Panc1 (cell line): ENCODE results near the gene ZKSCAN5. TPM values are rescaled to one million over a fixed set of nuclear protein-coding genes. Genes with fewer than 3 reads are reported as not detected.

ENCODE experiments used
- ATAC-seq: fragments of 200-7000 bp; cut with Tn5 transposase; 2 replicates; pipeline ENCODE4 v1.9.1; 2020; ENCODE audit warnings: mild to moderate bottlenecking, moderate library complexity
- BruUV-seq: library from RNA; stranded (reverse); fragments of 400-500 nt; replicated peaks from 2 replicates; lab custom pipeline; 2021; lab: Mats Ljungman, UMichigan
- CTCF ChIA-PET: fragments of 300-600 bp; sonication (Branson Sonifier 250); formaldehyde crosslinking; loops from one replicate; lab custom pipeline; 2022; ENCODE audit warnings: antibody characterized with exemption; lab: Charles Lee
- POLR2A ChIA-PET: fragments of 300-600 bp; sonication (Branson Sonifier 250); formaldehyde crosslinking; loops from one replicate; lab custom pipeline; 2022; ENCODE audit warnings: antibody characterized with exemption; lab: Charles Lee
- DNase-seq: peaks from one replicate; pipeline ENCODE4 v3.0.0-alpha.2; 2010; ENCODE audit warnings: low read depth, low spot score
- H3K27ac ChIP-seq: 2 replicates; pipeline ENCODE4 v1.5.1; 2011; ENCODE audit warnings: mild to moderate bottlenecking, low read length, inconsistent platforms
- H3K27me3 ChIP-seq: fragments of 200-500 bp; sonication (Bioruptor generic); 2 replicates; pipeline ENCODE4 v1.6.0; 2014; ENCODE audit warnings: low read length, inconsistent platforms; ENCODE audit not compliant: control insufficient read depth, insufficient read depth
- H3K36me3 ChIP-seq: fragments of 200-500 bp; sonication (Bioruptor generic); 2 replicates; pipeline ENCODE4 v1.5.1; 2014; ENCODE audit warnings: inconsistent platforms, mild to moderate bottlenecking, low read length, moderate library complexity; ENCODE audit not compliant: control insufficient read depth, insufficient read depth
- H3K4me1 ChIP-seq: 2 replicates; pipeline ENCODE4 v1.5.1; 2011; ENCODE audit warnings: inconsistent platforms, mild to moderate bottlenecking, low read length, moderate library complexity; ENCODE audit not compliant: control insufficient read depth, insufficient read depth
- H3K4me3 ChIP-seq, 2 experiments: 2 replicates each; pipeline ENCODE4 v1.5.1; 2011 to 2012; ENCODE audit warnings: low read depth in 2 of 2, low read length in 2 of 2, mild to moderate bottlenecking in 2 of 2, inconsistent platforms in 1 of 2, moderate library complexity in 1 of 2
- H3K9me3 ChIP-seq: fragments of 200-500 bp; sonication (Bioruptor generic); 2 replicates; pipeline ENCODE4 v1.5.1; 2014; ENCODE audit warnings: low read depth, mild to moderate bottlenecking, inconsistent platforms, low read length, moderate library complexity; ENCODE audit not compliant: control insufficient read depth, insufficient read depth
- POLR2AphosphoS5 ChIP-seq: IDR thresholded peaks from 2 replicates; pipeline ENCODE4 v1.6.1; 2012; ENCODE audit warnings: mild to moderate bottlenecking, low read depth, low read length, moderate library complexity
- SIN3A ChIP-seq: IDR thresholded peaks from 2 replicates; pipeline ENCODE4 v1.6.1; 2012; ENCODE audit warnings: low read depth, mild to moderate bottlenecking, low read length, moderate library complexity, borderline replicate concordance; ENCODE audit not compliant: insufficient read depth
- TCF7L2 ChIP-seq: IDR thresholded peaks from 2 replicates; pipeline ENCODE4 v1.6.1; 2011; ENCODE audit warnings: mild to moderate bottlenecking, low read depth, low read length, inconsistent platforms
- in situ Hi-C: cut with HindIII; loops from 2 replicates; pipeline ENCODE4 v1.10.0; 2016; ENCODE audit warnings: low sequenced_read_pairs, low pct_unique_long_range_greater_than_20kb
- intact Hi-C: fragments of 100-400 bp; cut with micrococcal nuclease; formaldehyde crosslinking; loops from one replicate; pipeline ENCODE4 v1.10.0; 2022; ENCODE audit not compliant: unreplicated experiment
- total RNA-seq: library from RNA; stranded (reverse); gene quantifications from one replicate; pipeline ENCODE4 v1.2.1, GENCODE V29; 2021; ENCODE audit not compliant: unreplicated experiment
- TF ChIP-seq, protein P1 (sequence below): fragments of 450-650 bp; IDR thresholded peaks from 2 replicates; pipeline ENCODE4 v1.5.1; 2017; ENCODE audit warnings: mild to moderate bottlenecking
- TF ChIP-seq, protein P2 (sequence below), 2 experiments: IDR thresholded peaks; 2 replicates each; pipeline ENCODE4 v1.6.1; 2011 to 2012; ENCODE audit warnings: low read depth in 2 of 2, control low read depth in 1 of 2, low read length in 1 of 2, mild to moderate bottlenecking in 1 of 2, moderate library complexity in 1 of 2; ENCODE audit not compliant: insufficient read depth in 1 of 2

ZKSCAN5 gene
- total RNA-seq, 1 experiment from 2014 or later: 17.5 TPM

DNA sequence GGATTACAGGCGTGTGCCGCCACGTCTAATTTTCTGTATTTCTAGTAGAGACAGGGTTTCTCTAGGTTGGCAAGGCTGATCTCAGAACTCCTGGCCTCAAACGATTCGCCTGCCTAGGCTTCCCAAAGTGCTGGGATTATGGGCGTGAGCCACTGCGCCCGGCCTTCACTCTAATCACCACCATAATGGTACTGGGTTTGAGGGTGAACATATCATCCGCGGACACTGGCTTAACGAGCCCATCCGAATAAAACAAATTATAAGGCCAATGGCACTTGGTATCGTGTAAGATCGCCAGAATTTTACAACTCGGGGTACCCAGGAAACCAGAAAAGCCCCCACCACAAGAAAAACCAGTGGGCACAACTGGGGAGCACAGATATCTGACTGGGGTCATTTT, 46.9 kb downstream of the ZKSCAN5 start:
- TF ChIP-seq, protein P1, sequence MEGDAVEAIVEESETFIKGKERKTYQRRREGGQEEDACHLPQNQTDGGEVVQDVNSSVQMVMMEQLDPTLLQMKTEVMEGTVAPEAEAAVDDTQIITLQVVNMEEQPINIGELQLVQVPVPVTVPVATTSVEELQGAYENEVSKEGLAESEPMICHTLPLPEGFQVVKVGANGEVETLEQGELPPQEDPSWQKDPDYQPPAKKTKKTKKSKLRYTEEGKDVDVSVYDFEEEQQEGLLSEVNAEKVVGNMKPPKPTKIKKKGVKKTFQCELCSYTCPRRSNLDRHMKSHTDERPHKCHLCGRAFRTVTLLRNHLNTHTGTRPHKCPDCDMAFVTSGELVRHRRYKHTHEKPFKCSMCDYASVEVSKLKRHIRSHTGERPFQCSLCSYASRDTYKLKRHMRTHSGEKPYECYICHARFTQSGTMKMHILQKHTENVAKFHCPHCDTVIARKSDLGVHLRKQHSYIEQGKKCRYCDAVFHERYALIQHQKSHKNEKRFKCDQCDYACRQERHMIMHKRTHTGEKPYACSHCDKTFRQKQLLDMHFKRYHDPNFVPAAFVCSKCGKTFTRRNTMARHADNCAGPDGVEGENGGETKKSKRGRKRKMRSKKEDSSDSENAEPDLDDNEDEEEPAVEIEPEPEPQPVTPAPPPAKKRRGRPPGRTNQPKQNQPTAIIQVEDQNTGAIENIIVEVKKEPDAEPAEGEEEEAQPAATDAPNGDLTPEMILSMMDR: no peak
- TF ChIP-seq TCF7L2: no peak
- no peak for TF ChIP-seq SIN3A
- TF ChIP-seq POLR2AphosphoS5: no peak
- TF ChIP-seq, protein P2, sequence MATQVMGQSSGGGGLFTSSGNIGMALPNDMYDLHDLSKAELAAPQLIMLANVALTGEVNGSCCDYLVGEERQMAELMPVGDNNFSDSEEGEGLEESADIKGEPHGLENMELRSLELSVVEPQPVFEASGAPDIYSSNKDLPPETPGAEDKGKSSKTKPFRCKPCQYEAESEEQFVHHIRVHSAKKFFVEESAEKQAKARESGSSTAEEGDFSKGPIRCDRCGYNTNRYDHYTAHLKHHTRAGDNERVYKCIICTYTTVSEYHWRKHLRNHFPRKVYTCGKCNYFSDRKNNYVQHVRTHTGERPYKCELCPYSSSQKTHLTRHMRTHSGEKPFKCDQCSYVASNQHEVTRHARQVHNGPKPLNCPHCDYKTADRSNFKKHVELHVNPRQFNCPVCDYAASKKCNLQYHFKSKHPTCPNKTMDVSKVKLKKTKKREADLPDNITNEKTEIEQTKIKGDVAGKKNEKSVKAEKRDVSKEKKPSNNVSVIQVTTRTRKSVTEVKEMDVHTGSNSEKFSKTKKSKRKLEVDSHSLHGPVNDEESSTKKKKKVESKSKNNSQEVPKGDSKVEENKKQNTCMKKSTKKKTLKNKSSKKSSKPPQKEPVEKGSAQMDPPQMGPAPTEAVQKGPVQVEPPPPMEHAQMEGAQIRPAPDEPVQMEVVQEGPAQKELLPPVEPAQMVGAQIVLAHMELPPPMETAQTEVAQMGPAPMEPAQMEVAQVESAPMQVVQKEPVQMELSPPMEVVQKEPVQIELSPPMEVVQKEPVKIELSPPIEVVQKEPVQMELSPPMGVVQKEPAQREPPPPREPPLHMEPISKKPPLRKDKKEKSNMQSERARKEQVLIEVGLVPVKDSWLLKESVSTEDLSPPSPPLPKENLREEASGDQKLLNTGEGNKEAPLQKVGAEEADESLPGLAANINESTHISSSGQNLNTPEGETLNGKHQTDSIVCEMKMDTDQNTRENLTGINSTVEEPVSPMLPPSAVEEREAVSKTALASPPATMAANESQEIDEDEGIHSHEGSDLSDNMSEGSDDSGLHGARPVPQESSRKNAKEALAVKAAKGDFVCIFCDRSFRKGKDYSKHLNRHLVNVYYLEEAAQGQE (IDR thresholded peaks at IDR 0.05; ENCODE audit: insufficient read depth in 1 of 2, low read depth in 2 of 2, low read length in 1 of 2): no peak
- ATAC-seq: peak; percentile 18
- intact Hi-C loops (loop anchor here (10.0 kb wide), 1 partner anchor 47 kb away; the partner anchor contains the start of genes ZKSCAN5 and ZNF394), in situ Hi-C loops (no loop called here)
- H3K9me3 ChIP-seq: peaks cover 16% of the 10 kb centered on the region; the same call in 1 of the 2 replicates
- peaks cover 3% of the 10 kb centered on the region for H3K36me3 ChIP-seq
- H3K4me3 ChIP-seq: peak overlapping the region; percentile 96 to 97
- CTCF ChIA-PET: no interaction called here
- H3K4me1 ChIP-seq: no peaks in the 10 kb centered on the region
- TSS peak; percentile 73 for BruUV-seq
- H3K27ac ChIP-seq: peak overlapping the region; percentile 85
- DNase-seq: no peak
- no peaks in the 10 kb centered on the region for H3K27me3 ChIP-seq
- POLR2A ChIA-PET: no interaction called here

DNA sequence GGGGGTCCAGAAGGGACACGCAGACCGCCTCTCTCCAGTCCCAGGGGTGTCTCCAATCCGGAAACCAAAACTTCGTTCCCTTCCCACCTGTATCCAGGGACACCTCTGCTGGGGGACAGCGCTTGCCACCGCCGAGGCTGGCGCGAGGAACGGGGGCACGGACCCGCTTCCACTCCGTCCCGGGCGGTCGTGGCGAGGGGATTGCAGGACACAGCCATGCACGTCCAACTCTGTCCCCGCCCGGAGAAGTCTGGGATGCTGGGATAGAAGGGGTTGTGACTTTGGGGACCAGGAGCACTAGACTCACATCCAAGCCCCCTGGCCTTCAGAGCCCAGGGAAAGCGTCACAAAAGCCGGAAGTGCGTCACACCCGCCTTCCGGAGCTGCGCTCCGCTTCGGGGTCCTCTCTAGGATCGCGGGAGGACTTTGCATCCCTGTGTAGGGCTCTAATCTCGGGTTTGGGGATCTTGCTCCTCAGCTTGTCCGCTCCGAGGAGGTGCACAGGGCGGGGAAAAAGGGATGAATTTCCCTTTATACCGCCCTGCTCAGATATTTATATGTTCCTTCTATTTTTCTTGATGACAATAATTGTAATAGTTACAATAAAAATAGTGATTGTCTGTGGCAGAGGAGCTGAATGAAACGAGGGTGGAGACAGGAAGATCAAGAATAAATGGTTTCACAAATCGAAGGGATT, 47.5 kb downstream of the ZKSCAN5 start, which contains the start of gene FAM200A:
Gene FAM200A (minus strand): TSS at position 348 of the 697 bp plus-strand sequence. CDS start 3,707 bp downstream, outside the sequence.
- peaks cover 3% of the 10 kb centered on the region for H3K36me3 ChIP-seq
- no peaks in the 10 kb centered on the region for H3K4me1 ChIP-seq
- no peaks in the 10 kb centered on the region for H3K27me3 ChIP-seq
- in situ Hi-C loops: no loop called here
- BruUV-seq: no TSS peak
- peaks cover 13% of the 10 kb centered on the region; the same call in 1 of the 2 replicates for H3K9me3 ChIP-seq
- intact Hi-C loops: loop anchor here (10.0 kb wide), 1 partner anchor 47 kb away; the partner anchor contains the start of genes ZKSCAN5 and ZNF394
- DNase-seq (peak; percentile 72), ATAC-seq (peak; percentile 100)
- H3K4me3 ChIP-seq: peak within 1 kb of the TSS; percentile 96 to 97
- ChIA-PET POLR2A (interaction anchor here (0.6 kb wide), 1 partner anchor 46 kb away, joined by 3 read pairs; no protein-coding TSS in a partner anchor), CTCF (no interaction called here)
- TF ChIP-seq POLR2AphosphoS5 (peak; percentile 79), TCF7L2 (no peak), SIN3A (peak; percentile 78; the same call in 1 of the 2 replicates)
- TF ChIP-seq, protein P1: no peak
- TF ChIP-seq, protein P2 (IDR thresholded peaks at IDR 0.05; ENCODE audit: insufficient read depth in 1 of 2, low read depth in 2 of 2, low read length in 1 of 2): 0 out of 4 replicates have a peak, but pooled peaks of 1 of the 2 experiments have one; percentile 15
- H3K27ac ChIP-seq: peak within 1 kb of the TSS; percentile 85
